Measurements from ENCODE around the gene BUD23. TPM values are rescaled to one million over a fixed set of nuclear protein-coding genes. Genes with fewer than 3 reads are reported as not detected.
"Not testable (repeated sequence)": the region's sequence is repeated elsewhere in the genome, so short reads cannot be mapped to it uniquely, and the experiment has no call there.

The BUD23 gene
- total and polyA plus RNA-seq, 7 donors, result 34.2 to 86.8 (median 37.1) TPM

GRCh38 chr7:73671322-73671661, 12.1 kb upstream of the BUD23 start:
- 41 to 56% methylated on average over 12 of the region's 12 CpGs for WGBS, 2 donors
- intact Hi-C loops (cut with DNase I), result no loop called here
- no peak overlapping the region for H3K4me3 ChIP-seq

GRCh38 chr7:73671857-73672445, 11.4 kb upstream of the BUD23 start:
- no peak for DNase-seq
- WGBS, 2 donors, result 88 to 95% methylated on average over 15 of the region's 15 CpGs
- Histone ChIP-seq H3K4me3 (no peak overlapping the region), H3K4me1 (peaks cover 0 to 21% (median 20%) of the 10 kb centered on the region in 4 donors), H3K27ac (no peak overlapping the region), H3K36me3 (no peaks in the 10 kb centered on the region), H3K9me3 (no peaks in the 10 kb centered on the region), H3K27me3 (no peaks in the 10 kb centered on the region)
- intact Hi-C loops (cut with DNase I), result no loop called here
- TF ChIP-seq EP300 (IDR thresholded peaks at IDR 0.05), result no peak
- no peak for TF ChIP-seq POLR2AphosphoS5 (IDR thresholded peaks at IDR 0.05)

More at GRCh38 chr7:73671322-73671661, 12.1 kb upstream of the BUD23 start:
- Histone ChIP-seq H3K9me3 (no peaks in the 10 kb centered on the region), H3K4me1 (peaks cover 0 to 21% (median 20%) of the 10 kb centered on the region in 4 donors), H3K36me3 (no peaks in the 10 kb centered on the region), H3K27ac (no peak overlapping the region), H3K27me3 (no peaks in the 10 kb centered on the region)
- TF ChIP-seq EP300 (IDR thresholded peaks at IDR 0.05), result no peak
- TF ChIP-seq CTCF (IDR thresholded peaks at IDR 0.05), result no peak
- TF ChIP-seq POLR2AphosphoS5 (IDR thresholded peaks at IDR 0.05), result no peak
- no peak for TF ChIP-seq POLR2A (IDR thresholded peaks at IDR 0.05)
- DNase-seq, result no peak

GRCh38 chr7:73674468-73675124, 8.8 kb upstream of the BUD23 start:
- TF ChIP-seq POLR2A (IDR thresholded peaks at IDR 0.05), result no peak
- TF ChIP-seq POLR2AphosphoS5 (IDR thresholded peaks at IDR 0.05), result no peak
- no peak for TF ChIP-seq EP300 (IDR thresholded peaks at IDR 0.05)
- TF ChIP-seq CTCF (IDR thresholded peaks at IDR 0.05), result no peak
- no peak for DNase-seq
- Histone ChIP-seq H3K36me3 (peaks cover 0 to 21% (median 0%) of the 10 kb centered on the region in 4 donors), H3K4me1 (peaks cover 0 to 7% (median under 1%) of the 10 kb centered on the region in 4 donors), H3K27me3 (no peaks in the 10 kb centered on the region), H3K4me3 (no peak overlapping the region), H3K9me3 (no peaks in the 10 kb centered on the region), H3K27ac (no peak overlapping the region)
- 91 to 97% methylated on average over 1 of the region's 1 CpG for WGBS, 2 donors
- intact Hi-C loops (cut with DNase I), result no loop called here

GRCh38 chr7:73676062-73676461, 7.3 kb upstream of the BUD23 start:
- intact Hi-C loops (cut with DNase I); H3K9me3 ChIP-seq; DNase-seq; H3K4me3 ChIP-seq; H3K27me3 ChIP-seq; H3K27ac ChIP-seq: not testable (repeated sequence)
- WGBS, 2 donors, result 53 to 83% methylated on average over 9 of the region's 9 CpGs
- H3K36me3 ChIP-seq, result peaks cover 0 to 25% (median 0%) of the 10 kb centered on the region in 4 donors
- H3K4me1 ChIP-seq, result peaks cover 0 to 20% (median 10%) of the 10 kb centered on the region in 4 donors

- TF ChIP-seq POLR2AphosphoS5 (IDR thresholded peaks at IDR 0.05), result no peak
- TF ChIP-seq POLR2A (IDR thresholded peaks at IDR 0.05), result no peak
- TF ChIP-seq CTCF (IDR thresholded peaks at IDR 0.05), result no peak
- TF ChIP-seq EP300 (IDR thresholded peaks at IDR 0.05), result no peak
- intact Hi-C loops (cut with DNase I), result no loop called here
- peaks cover 0 to 35% (median 29%) of the 10 kb centered on the region in 4 donors for H3K4me1 ChIP-seq
Observed at GRCh38 chr7:73678862-73679261, 4.5 kb upstream of the BUD23 start.

More at GRCh38 chr7:73678862-73679261, 4.5 kb upstream of the BUD23 start:
- Histone ChIP-seq H3K36me3 (peaks cover 0 to 25% (median 0%) of the 10 kb centered on the region in 4 donors), H3K9me3 (no peaks in the 10 kb centered on the region), H3K27me3 (no peaks in the 10 kb centered on the region), H3K27ac (no peak overlapping the region), H3K4me3 (no peak overlapping the region)
- no peak for DNase-seq
- 88 to 92% methylated on average over 6 of the region's 6 CpGs for WGBS, 2 donors
